ENCODE data around the gene STRA6. TPM values are rescaled to one million over a fixed set of nuclear protein-coding genes. Genes with fewer than 3 reads are reported as not detected.

Gene STRA6
- total RNA-seq, 4 donors from 2014 or later = 0.39 to 1.9 TPM; not detected in 2

GRCh38 chr15:74201710-74202420, 722 bp downstream of the STRA6 start:
- Histone ChIP-seq H3K4me3 (no peak overlapping the region), H3K27ac (no peak overlapping the region), H3K27me3 (peaks cover 0 to 3% of the 10 kb centered on the region in 2 donors), H3K9me3 (no peaks in the 10 kb centered on the region), H3K36me3 (no peaks in the 10 kb centered on the region), H3K4me1 (peaks cover 0 to 49% (median 13%) of the 10 kb centered on the region in 4 donors)
- DNase-seq (ENCODE audit: low spot score in 2 of 2) = no peak
- 35 to 42% methylated on average over 7 of the region's 7 CpGs for WGBS, 2 donors
- no peak for TF ChIP-seq EP300 (IDR thresholded peaks at IDR 0.05)
- TF ChIP-seq POLR2A (IDR thresholded peaks at IDR 0.05) = no peak
- no peak for TF ChIP-seq CTCF (IDR thresholded peaks at IDR 0.05)

GRCh38 chr15:74200871-74201419, 1.6 kb downstream of the STRA6 start:
- 49 to 63% methylated on average over 8 of the region's 8 CpGs for WGBS, 2 donors
- H3K27me3 ChIP-seq = peaks cover 0 to 3% of the 10 kb centered on the region in 2 donors
- H3K9me3 ChIP-seq = no peaks in the 10 kb centered on the region
- peaks cover 0 to 56% (median 13%) of the 10 kb centered on the region in 4 donors for H3K4me1 ChIP-seq
- DNase-seq (ENCODE audit: low spot score in 2 of 2) = peak; percentile 39 to 60
- TF ChIP-seq EP300 (IDR thresholded peaks at IDR 0.05) = no peak
- no peak for TF ChIP-seq CTCF (IDR thresholded peaks at IDR 0.05)
- TF ChIP-seq POLR2A (IDR thresholded peaks at IDR 0.05) = no peak
- H3K4me3 ChIP-seq = no peak overlapping the region
- no peaks in the 10 kb centered on the region for H3K36me3 ChIP-seq
- peak overlapping the region in 2 of 4 donors; percentile 34 to 39 for H3K27ac ChIP-seq

GRCh38 chr15:74200412-74200815, 2.2 kb downstream of the STRA6 start:
- Histone ChIP-seq H3K9me3 (no peaks in the 10 kb centered on the region), H3K27ac (peak overlapping the region in 2 of 4 donors; percentile 34 to 39), H3K27me3 (peaks cover 0 to 3% of the 10 kb centered on the region in 2 donors), H3K4me1 (peaks cover 0 to 57% (median 13%) of the 10 kb centered on the region in 4 donors), H3K4me3 (no peak overlapping the region), H3K36me3 (no peaks in the 10 kb centered on the region)
- TF ChIP-seq POLR2A (IDR thresholded peaks at IDR 0.05) = no peak
- TF ChIP-seq EP300 (IDR thresholded peaks at IDR 0.05) = peak in 1 of 2 donors; percentile 61
- DNase-seq (ENCODE audit: low spot score in 2 of 2) = peak; percentile 65 to 85
- WGBS, 2 donors = 10 to 50% methylated on average over 1 of the region's 1 CpG

GRCh38 chr15:74199297-74199652, 3.3 kb downstream of the STRA6 start:
- no peaks in the 10 kb centered on the region for H3K36me3 ChIP-seq
- H3K9me3 ChIP-seq = no peaks in the 10 kb centered on the region
- no peak for DNase-seq (ENCODE audit: low spot score in 2 of 2)
- 92 to 95% methylated on average over 6 of the region's 6 CpGs for WGBS, 2 donors
- no peak overlapping the region for H3K27ac ChIP-seq
- H3K4me1 ChIP-seq = peaks cover 0 to 55% (median 13%) of the 10 kb centered on the region in 4 donors
- H3K27me3 ChIP-seq = peaks cover 0 to 3% of the 10 kb centered on the region in 2 donors
- H3K4me3 ChIP-seq = no peak overlapping the region
- TF ChIP-seq POLR2A (IDR thresholded peaks at IDR 0.05) (no peak), EP300 (IDR thresholded peaks at IDR 0.05) (no peak), CTCF (IDR thresholded peaks at IDR 0.05) (no peak)

- no peak for TF ChIP-seq CTCF (IDR thresholded peaks at IDR 0.05)
- no peak for TF ChIP-seq EP300 (IDR thresholded peaks at IDR 0.05)
- TF ChIP-seq POLR2A (IDR thresholded peaks at IDR 0.05) = no peak
- H3K4me1 ChIP-seq = peaks cover 0 to 36% (median 11%) of the 10 kb centered on the region in 4 donors
- no peaks in the 10 kb centered on the region for H3K36me3 ChIP-seq
- no peaks in the 10 kb centered on the region for H3K9me3 ChIP-seq
- H3K27me3 ChIP-seq = peaks cover 0 to 3% of the 10 kb centered on the region in 2 donors
- WGBS, 2 donors = 83 to 90% methylated on average over 5 to 9 of the region's 9 CpGs
- no peak for DNase-seq (ENCODE audit: low spot score in 2 of 2)
- no peak overlapping the region for H3K4me3 ChIP-seq
- no peak overlapping the region for H3K27ac ChIP-seq
Measured at GRCh38 chr15:74197176-74197965, 5.2 kb downstream of the STRA6 start.
